Vagina (tissue), 2 donors: ENCODE results near the gene PLEK2. TPM values are rescaled to one million over a fixed set of nuclear protein-coding genes. Genes with fewer than 3 reads are reported as not detected.
A peak's percentile ranks its signal among the peaks of the same experiment; 100 is the strongest.
"Not testable (repeated sequence)": the region's sequence is repeated elsewhere in the genome, so short reads cannot be mapped to it uniquely, and the experiment has no call there.

Source experiments
- DNase-seq, 2 donors: peaks; one replicate each; pipeline ENCODE4 v3.0.0-alpha.2; 2017; ENCODE audit errors: extremely low spot score in 2 of 2
- H3K27ac ChIP-seq: fragments of 200-600 bp; sonication (generic); one replicate; pipeline ENCODE4 v1.5.1; 2019
- H3K27me3 ChIP-seq: fragments of 200-600 bp; sonication (generic); one replicate; pipeline ENCODE4 v1.5.1; 2019
- H3K36me3 ChIP-seq, 2 donors: fragments of 200-600 bp; sonication (generic); one replicate each; pipeline ENCODE4 v1.5.1; 2017 to 2019
- H3K4me1 ChIP-seq: fragments of 200-600 bp; sonication (generic); one replicate; pipeline ENCODE4 v1.5.1; 2019
- H3K4me3 ChIP-seq, 2 donors: fragments of 200-600 bp; sonication (generic); 1 replicate in 1 of 2; 2 replicates in 1 of 2; pipeline ENCODE4 v1.5.1; 2016 to 2019
- H3K9me3 ChIP-seq: fragments of 200-600 bp; sonication (generic); one replicate; pipeline ENCODE4 v1.5.1; 2019
- CTCF ChIP-seq, 3 experiments: fragments of 450-650 bp in 2 of 3; fragments of 200-600 bp in 1 of 3; sonication (generic) in 1 of 3; IDR thresholded peaks; one replicate each; pipeline ENCODE4 v1.5.1; 2017 to 2019; ENCODE audit warnings: antibody characterized with exemption in 3 of 3, mild to moderate bottlenecking in 2 of 3, moderate library complexity in 2 of 3
- POLR2A ChIP-seq, 2 donors: fragments of 450-650 bp; IDR thresholded peaks; one replicate each; pipeline ENCODE4 v1.6.1; 2017; ENCODE audit warnings: antibody characterized with exemption in 2 of 2, mild to moderate bottlenecking in 2 of 2, moderate library complexity in 2 of 2
- POLR2AphosphoS5 ChIP-seq, 2 donors: sonication (generic); formaldehyde crosslinking; IDR thresholded peaks; one replicate each; pipeline ENCODE4 v1.9.0; 2017; ENCODE audit warnings: antibody characterized with exemption in 2 of 2, mild to moderate bottlenecking in 2 of 2, low read depth in 1 of 2; ENCODE audit not compliant: insufficient read depth in 1 of 2
- intact Hi-C: fragments of 100-400 bp; cut with DNase I; formaldehyde crosslinking; loops from one replicate; pipeline ENCODE4 v1.15.1; 2023
- total RNA-seq: library from RNA; depleted of rRNA; stranded (reverse); fragments of >200 nt; gene quantifications from one replicate; pipeline ENCODE4 v1.2.3, GENCODE V29; 2016

The PLEK2 gene
- total RNA-seq, 1 donor from 2014 or later, result 4.4 TPM

GRCh38 chr14:67413806-67414769 lies 2.1 kb upstream of the PLEK2 start:
- Histone ChIP-seq H3K27me3 (no peaks in the 10 kb centered on the region), H3K4me1 (peaks cover 11% of the 10 kb centered on the region), H3K27ac (no peak overlapping the region), H3K9me3 (no peaks in the 10 kb centered on the region), H3K4me3 (no peak overlapping the region), H3K36me3 (no peaks in the 10 kb centered on the region)
- intact Hi-C loops, result no loop called here
- DNase-seq, result no peak
- TF ChIP-seq POLR2A (IDR thresholded peaks at IDR 0.05), result no peak
- no peak for TF ChIP-seq POLR2AphosphoS5 (IDR thresholded peaks at IDR 0.05; ENCODE audit: insufficient read depth in 1 of 2, low read depth in 1 of 2)
- no peak for TF ChIP-seq CTCF (IDR thresholded peaks at IDR 0.05)

- Histone ChIP-seq H3K9me3 (no peaks in the 10 kb centered on the region), H3K27ac (no peak overlapping the region), H3K27me3 (no peaks in the 10 kb centered on the region), H3K4me1 (peaks cover 11% of the 10 kb centered on the region), H3K4me3 (peak overlapping the region in 1 of 2 donors; percentile 42), H3K36me3 (no peaks in the 10 kb centered on the region)
- DNase-seq, result no peak
- intact Hi-C loops, result no loop called here
- TF ChIP-seq POLR2AphosphoS5 (IDR thresholded peaks at IDR 0.05; ENCODE audit: insufficient read depth in 1 of 2, low read depth in 1 of 2), result no peak
- TF ChIP-seq CTCF (IDR thresholded peaks at IDR 0.05), result no peak
- TF ChIP-seq POLR2A (IDR thresholded peaks at IDR 0.05), result no peak
Measured at GRCh38 chr14:67411370-67411769, 595 bp downstream of the PLEK2 start.

GRCh38 chr14:67410313-67410712 lies 1.7 kb downstream of the PLEK2 start:
- H3K9me3 ChIP-seq, result no peaks in the 10 kb centered on the region
- no peak for DNase-seq
- H3K36me3 ChIP-seq, result no peaks in the 10 kb centered on the region
- intact Hi-C loops, result no loop called here
- no peak overlapping the region for H3K27ac ChIP-seq
- TF ChIP-seq POLR2AphosphoS5 (IDR thresholded peaks at IDR 0.05; ENCODE audit: insufficient read depth in 1 of 2, low read depth in 1 of 2), result no peak
- TF ChIP-seq POLR2A (IDR thresholded peaks at IDR 0.05), result no peak
- no peak for TF ChIP-seq CTCF (IDR thresholded peaks at IDR 0.05)
- no peak overlapping the region for H3K4me3 ChIP-seq
- H3K27me3 ChIP-seq, result no peaks in the 10 kb centered on the region
- peaks cover 11% of the 10 kb centered on the region for H3K4me1 ChIP-seq

GRCh38 chr14:67409461-67409860 lies 2.5 kb downstream of the PLEK2 start:
- intact Hi-C loops, result no loop called here
- no peak for DNase-seq
- no peak overlapping the region for H3K27ac ChIP-seq

GRCh38 chr14:67408122-67408801 lies 3.7 kb downstream of the PLEK2 start:
- intact Hi-C loops, H3K27ac ChIP-seq, DNase-seq, H3K9me3 ChIP-seq, H3K27me3 ChIP-seq, H3K4me3 ChIP-seq, H3K36me3 ChIP-seq: not testable (repeated sequence)
- H3K4me1 ChIP-seq, result peaks cover 11% of the 10 kb centered on the region

More at GRCh38 chr14:67409461-67409860, 2.5 kb downstream of the PLEK2 start:
- H3K4me3 ChIP-seq, result no peak overlapping the region
- H3K36me3 ChIP-seq, result no peaks in the 10 kb centered on the region
- no peaks in the 10 kb centered on the region for H3K9me3 ChIP-seq
- H3K27me3 ChIP-seq, result no peaks in the 10 kb centered on the region
- no peak for TF ChIP-seq CTCF (IDR thresholded peaks at IDR 0.05)
- no peak for TF ChIP-seq POLR2A (IDR thresholded peaks at IDR 0.05)
- no peak for TF ChIP-seq POLR2AphosphoS5 (IDR thresholded peaks at IDR 0.05; ENCODE audit: insufficient read depth in 1 of 2, low read depth in 1 of 2)
- peaks cover 11% of the 10 kb centered on the region for H3K4me1 ChIP-seq
